HL-60 (cell line): Measurements from ENCODE around the gene YPEL1.

ENCODE experiments used
- DNase-seq, 2 experiments: peaks; one replicate each; pipeline ENCODE4 v3.0.0-alpha.2; 2010 to 2020; ENCODE audit warnings: low read depth in 1 of 2, low spot score in 1 of 2
- H3K27ac ChIP-seq: fragments of 250-450 bp; sonication (Bioruptor Pico); replicated peaks from 2 replicates; pipeline ENCODE4 v1.5.1; 2020; ENCODE audit warnings: mild to moderate bottlenecking, moderate library complexity
- H3K27me3 ChIP-seq: fragments of 250-450 bp; sonication (Bioruptor Pico); 2 replicates; pipeline ENCODE4 v1.5.1; 2021; ENCODE audit warnings: mild to moderate bottlenecking, moderate library complexity; ENCODE audit not compliant: insufficient read depth, poor library complexity, severe bottlenecking
- H3K4me3 ChIP-seq: replicated peaks from 2 replicates; pipeline ENCODE4 v1.5.1; 2011; ENCODE audit warnings: mild to moderate bottlenecking, control low read depth, low read length; ENCODE audit not compliant: insufficient read depth
- GABPA ChIP-seq: IDR thresholded peaks from 2 replicates; pipeline ENCODE4 v1.6.1; 2012; ENCODE audit warnings: low read depth
- POLR2AphosphoS5 ChIP-seq: IDR thresholded peaks from 2 replicates; pipeline ENCODE4 v1.6.1; 2012; ENCODE audit warnings: low read depth
- SPI1 ChIP-seq: IDR thresholded peaks from 2 replicates; pipeline ENCODE4 v1.6.1; 2012; ENCODE audit warnings: low read depth, mild to moderate bottlenecking, borderline replicate concordance
- TF ChIP-seq, protein P1 (sequence below): IDR thresholded peaks from one replicate; pipeline ENCODE4 v1.5.1; 2011; ENCODE audit warnings: low read length, control low read depth, inconsistent platforms; ENCODE audit not compliant: insufficient read depth
- TF ChIP-seq, protein P2 (sequence below): IDR thresholded peaks from 2 replicates; pipeline ENCODE4 v1.6.1; 2012; ENCODE audit warnings: low read depth; ENCODE audit not compliant: insufficient replicate concordance

YPEL1 gene

DNA sequence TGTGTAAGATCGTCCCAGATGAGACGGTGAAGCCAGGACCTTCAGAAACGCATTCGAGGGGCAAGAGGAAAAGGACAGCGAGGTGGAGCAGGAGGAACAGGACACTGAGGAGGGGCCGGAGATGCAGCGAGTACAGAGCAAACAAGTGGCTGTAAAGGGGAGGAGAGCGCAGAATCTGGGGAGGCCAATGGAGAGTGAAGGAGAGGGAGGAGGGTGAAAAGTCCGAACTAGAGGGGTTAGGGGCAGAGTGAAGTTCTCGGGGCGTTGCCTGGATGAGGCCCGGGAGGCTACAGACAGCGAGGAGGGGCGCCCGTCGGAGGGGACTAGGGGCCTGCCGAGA is 78.6 kb downstream of the YPEL1 start:
- TF ChIP-seq SPI1 (no peak), GABPA (no peak), POLR2AphosphoS5 (no peak)
- TF ChIP-seq, protein P1, sequence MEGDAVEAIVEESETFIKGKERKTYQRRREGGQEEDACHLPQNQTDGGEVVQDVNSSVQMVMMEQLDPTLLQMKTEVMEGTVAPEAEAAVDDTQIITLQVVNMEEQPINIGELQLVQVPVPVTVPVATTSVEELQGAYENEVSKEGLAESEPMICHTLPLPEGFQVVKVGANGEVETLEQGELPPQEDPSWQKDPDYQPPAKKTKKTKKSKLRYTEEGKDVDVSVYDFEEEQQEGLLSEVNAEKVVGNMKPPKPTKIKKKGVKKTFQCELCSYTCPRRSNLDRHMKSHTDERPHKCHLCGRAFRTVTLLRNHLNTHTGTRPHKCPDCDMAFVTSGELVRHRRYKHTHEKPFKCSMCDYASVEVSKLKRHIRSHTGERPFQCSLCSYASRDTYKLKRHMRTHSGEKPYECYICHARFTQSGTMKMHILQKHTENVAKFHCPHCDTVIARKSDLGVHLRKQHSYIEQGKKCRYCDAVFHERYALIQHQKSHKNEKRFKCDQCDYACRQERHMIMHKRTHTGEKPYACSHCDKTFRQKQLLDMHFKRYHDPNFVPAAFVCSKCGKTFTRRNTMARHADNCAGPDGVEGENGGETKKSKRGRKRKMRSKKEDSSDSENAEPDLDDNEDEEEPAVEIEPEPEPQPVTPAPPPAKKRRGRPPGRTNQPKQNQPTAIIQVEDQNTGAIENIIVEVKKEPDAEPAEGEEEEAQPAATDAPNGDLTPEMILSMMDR = no peak
- TF ChIP-seq, protein P2, sequence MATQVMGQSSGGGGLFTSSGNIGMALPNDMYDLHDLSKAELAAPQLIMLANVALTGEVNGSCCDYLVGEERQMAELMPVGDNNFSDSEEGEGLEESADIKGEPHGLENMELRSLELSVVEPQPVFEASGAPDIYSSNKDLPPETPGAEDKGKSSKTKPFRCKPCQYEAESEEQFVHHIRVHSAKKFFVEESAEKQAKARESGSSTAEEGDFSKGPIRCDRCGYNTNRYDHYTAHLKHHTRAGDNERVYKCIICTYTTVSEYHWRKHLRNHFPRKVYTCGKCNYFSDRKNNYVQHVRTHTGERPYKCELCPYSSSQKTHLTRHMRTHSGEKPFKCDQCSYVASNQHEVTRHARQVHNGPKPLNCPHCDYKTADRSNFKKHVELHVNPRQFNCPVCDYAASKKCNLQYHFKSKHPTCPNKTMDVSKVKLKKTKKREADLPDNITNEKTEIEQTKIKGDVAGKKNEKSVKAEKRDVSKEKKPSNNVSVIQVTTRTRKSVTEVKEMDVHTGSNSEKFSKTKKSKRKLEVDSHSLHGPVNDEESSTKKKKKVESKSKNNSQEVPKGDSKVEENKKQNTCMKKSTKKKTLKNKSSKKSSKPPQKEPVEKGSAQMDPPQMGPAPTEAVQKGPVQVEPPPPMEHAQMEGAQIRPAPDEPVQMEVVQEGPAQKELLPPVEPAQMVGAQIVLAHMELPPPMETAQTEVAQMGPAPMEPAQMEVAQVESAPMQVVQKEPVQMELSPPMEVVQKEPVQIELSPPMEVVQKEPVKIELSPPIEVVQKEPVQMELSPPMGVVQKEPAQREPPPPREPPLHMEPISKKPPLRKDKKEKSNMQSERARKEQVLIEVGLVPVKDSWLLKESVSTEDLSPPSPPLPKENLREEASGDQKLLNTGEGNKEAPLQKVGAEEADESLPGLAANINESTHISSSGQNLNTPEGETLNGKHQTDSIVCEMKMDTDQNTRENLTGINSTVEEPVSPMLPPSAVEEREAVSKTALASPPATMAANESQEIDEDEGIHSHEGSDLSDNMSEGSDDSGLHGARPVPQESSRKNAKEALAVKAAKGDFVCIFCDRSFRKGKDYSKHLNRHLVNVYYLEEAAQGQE = no peak
- no peaks in the 10 kb centered on the region for H3K27me3 ChIP-seq
- H3K27ac ChIP-seq = no peak overlapping the region
- no peak for DNase-seq
- H3K4me3 ChIP-seq = peak overlapping the region; percentile 56

DNA sequence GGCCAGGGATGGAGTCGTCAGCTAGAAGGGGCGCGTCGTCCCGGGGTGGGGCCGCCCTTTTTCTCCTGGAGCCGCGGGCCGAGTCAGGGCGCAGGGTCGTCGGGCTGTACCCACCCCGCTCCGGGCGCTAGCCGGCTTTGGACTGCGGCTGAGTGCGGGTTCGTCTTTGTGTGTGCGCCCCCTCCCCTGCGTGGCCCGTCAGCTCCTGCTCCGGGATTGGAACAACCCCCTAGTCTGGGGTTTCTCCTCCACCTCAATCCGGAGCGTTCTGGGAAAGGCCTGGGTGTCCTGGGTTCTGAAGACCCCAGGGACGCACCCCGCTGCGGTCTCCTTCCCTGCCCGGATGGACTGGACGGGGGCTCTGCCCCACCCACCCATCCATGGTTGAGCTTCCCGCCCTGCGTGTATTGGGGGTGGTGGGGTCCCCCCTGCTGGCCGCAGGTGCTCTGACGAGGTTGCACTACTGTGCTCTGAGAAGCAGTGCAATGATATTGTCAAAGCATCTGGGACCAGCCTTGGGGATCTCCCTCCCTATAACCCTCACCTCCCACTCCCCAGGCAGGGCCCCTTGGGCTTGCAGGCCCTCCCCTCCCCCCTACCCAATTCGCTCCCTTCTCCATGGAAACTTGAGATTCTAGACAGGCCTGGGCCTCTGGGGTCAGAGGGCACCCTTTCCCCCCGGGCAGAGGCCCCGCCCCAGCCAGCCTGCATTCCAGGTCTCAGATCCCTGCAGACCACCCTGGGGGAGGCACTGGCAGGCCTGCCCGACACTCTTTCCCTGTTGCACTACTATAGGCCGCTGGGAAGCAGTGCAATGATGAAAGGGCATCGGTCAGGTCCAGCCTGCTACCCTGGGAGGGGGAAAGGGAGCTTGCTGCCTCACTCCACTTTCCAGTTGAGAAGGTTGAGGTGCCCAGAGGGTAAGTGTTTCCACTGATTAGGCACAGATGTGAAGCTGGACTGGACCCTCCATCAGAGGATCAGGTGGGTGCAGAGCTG is 82.7 kb downstream of the YPEL1 start:
- DNase-seq = no peak
- no peak overlapping the region for H3K27ac ChIP-seq
- H3K27me3 ChIP-seq = no peaks in the 10 kb centered on the region
- peak overlapping the region; percentile 54 for H3K4me3 ChIP-seq
- TF ChIP-seq, protein P2 = no peak
- no peak for TF ChIP-seq SPI1
- TF ChIP-seq POLR2AphosphoS5 = no peak
- TF ChIP-seq GABPA = no peak
- TF ChIP-seq, protein P1 = no peak

DNA sequence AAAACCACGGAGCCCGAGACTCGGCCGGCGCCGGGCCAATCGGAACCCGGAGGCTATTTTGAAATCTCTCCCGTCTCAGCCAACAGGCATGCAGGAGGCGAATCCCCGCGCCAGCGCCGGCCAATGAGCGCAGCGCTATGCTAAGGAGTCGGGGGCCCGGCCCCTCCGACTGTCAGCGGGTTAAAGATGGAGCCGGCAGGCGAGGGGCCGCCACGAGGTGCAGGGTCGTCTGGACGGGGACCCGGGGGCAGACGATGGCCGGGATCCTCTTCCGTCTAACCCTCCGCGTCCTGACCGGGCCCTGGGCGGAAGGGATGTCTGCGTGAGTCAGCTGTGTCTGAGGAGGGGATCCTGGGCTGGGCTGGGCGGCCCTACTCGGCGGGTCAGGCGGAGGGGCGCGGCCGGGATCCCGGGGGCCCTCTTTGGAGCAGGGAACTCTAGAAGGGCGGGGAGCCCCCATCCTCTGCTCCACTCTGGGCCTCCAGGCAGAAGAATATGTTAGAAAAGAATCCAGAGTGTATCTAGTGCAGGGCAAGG is 83.5 kb downstream of the YPEL1 start:
- no peak overlapping the region for H3K27ac ChIP-seq
- H3K27me3 ChIP-seq = no peaks in the 10 kb centered on the region
- DNase-seq = peak in 1 of 2 experiments; percentile 30

More for the DNA sequence above, 83.5 kb downstream of the YPEL1 start:
- peak overlapping the region; percentile 54 for H3K4me3 ChIP-seq
- TF ChIP-seq, protein P2 = no peak
- TF ChIP-seq, protein P1 = no peak
- no peak for TF ChIP-seq GABPA
- no peak for TF ChIP-seq SPI1
- TF ChIP-seq POLR2AphosphoS5 = no peak
